Activated naive CD4-positive, alpha-beta T cell treated with anti-CD3 and anti-CD28 coated beads, Interleukin-2, amount 10 ng/mL, durations not matched to agents 7 days and 5 days (primary cell): Measurements from ENCODE around the gene STOML3.

Experiments
- CTCF ChIA-PET: fragments of 350-600 bp; sonication (Branson Sonifier 250); formaldehyde crosslinking; loops from one replicate; lab custom pipeline; 2021; ENCODE audit warnings: antibody characterized with exemption; lab: Charles Lee
- DNase-seq: peaks from one replicate; pipeline ENCODE4 v3.0.0-alpha.2; 2020
- H3K27ac Mint-ChIP-seq: one replicate; pipeline ENCODE4 v1.8.0; 2021; ENCODE audit warnings: mild to moderate bottlenecking, moderate library complexity, mixed read lengths
- H3K27me3 Mint-ChIP-seq: one replicate; pipeline ENCODE4 v1.8.0; 2021; ENCODE audit warnings: mild to moderate bottlenecking, mixed read lengths
- H3K36me3 Mint-ChIP-seq: one replicate; pipeline ENCODE4 v1.8.0; 2021; ENCODE audit warnings: mixed read lengths
- H3K4me1 Mint-ChIP-seq: one replicate; pipeline ENCODE4 v1.8.0; 2021; ENCODE audit warnings: mixed read lengths
- H3K4me3 Mint-ChIP-seq: one replicate; pipeline ENCODE4 v1.8.0; 2021; ENCODE audit warnings: mild to moderate bottlenecking, moderate library complexity, mixed read lengths
- H3K9me3 Mint-ChIP-seq: one replicate; pipeline ENCODE4 v1.8.0; 2021; ENCODE audit warnings: mixed read lengths

Gene STOML3

DNA sequence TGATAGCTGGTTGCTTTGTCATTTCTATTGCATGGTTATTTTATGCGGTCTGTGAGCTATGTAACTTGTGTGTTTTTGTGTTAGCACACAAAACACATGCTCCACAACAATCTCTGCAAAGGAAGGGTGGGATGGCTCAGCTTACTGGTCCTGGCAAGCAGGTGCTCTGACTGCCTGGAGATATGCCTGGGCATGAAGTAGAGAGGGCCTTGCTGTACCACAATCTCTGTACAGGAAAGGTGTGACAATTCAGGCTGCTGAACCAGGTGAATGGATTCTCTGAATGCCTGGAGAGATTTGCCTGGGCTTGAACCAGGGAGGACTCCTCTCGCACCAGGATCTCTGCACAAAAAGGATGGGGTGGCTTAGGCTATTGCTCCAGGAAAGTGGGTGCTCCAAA, 69.5 kb downstream of the STOML3 start:
- Mint-ChIP-seq H3K27ac (no peak overlapping the region), H3K27me3 (peaks cover 5% of the 10 kb centered on the region), H3K36me3 (no peaks in the 10 kb centered on the region), H3K9me3 (no peaks in the 10 kb centered on the region), H3K4me3 (no peak overlapping the region), H3K4me1 (no peaks in the 10 kb centered on the region)
- no peak for DNase-seq
- CTCF ChIA-PET: no interaction called here
